ENCODE measurements around the gene PPFIA2.

Gene PPFIA2

GRCh38 chr12:81585787-81586186, 173.4 kb downstream of the PPFIA2 start:
- no peak overlapping the region for H3K4me3 ChIP-seq (ENCODE audit: low read length)
- no peak for DNase-seq (ENCODE audit: low read depth, low spot score)

- H3K4me3 ChIP-seq (ENCODE audit: low read length), result no peak overlapping the region
- no peak for DNase-seq (ENCODE audit: low read depth, low spot score)
Measured at GRCh38 chr12:81573228-81573627, 185.9 kb downstream of the PPFIA2 start.

- H3K4me3 ChIP-seq (ENCODE audit: low read length), result no peak overlapping the region
Measured at GRCh38 chr12:81572411-81572810, 186.7 kb downstream of the PPFIA2 start.

GRCh38 chr12:81570234-81570633, 188.9 kb downstream of the PPFIA2 start:
- H3K4me3 ChIP-seq (ENCODE audit: low read length), result no peak overlapping the region
- DNase-seq (ENCODE audit: low read depth, low spot score), result no peak

More at GRCh38 chr12:81572411-81572810, 186.7 kb downstream of the PPFIA2 start:
- no peak for DNase-seq (ENCODE audit: low read depth, low spot score)

GRCh38 chr12:81564237-81564636, 194.9 kb downstream of the PPFIA2 start:
- DNase-seq (ENCODE audit: low read depth, low spot score), result no peak
- no peak overlapping the region for H3K4me3 ChIP-seq (ENCODE audit: low read length)

GRCh38 chr12:81558031-81558430, 201.1 kb downstream of the PPFIA2 start:
- DNase-seq (ENCODE audit: low read depth, low spot score), result no peak

GRCh38 chr12:81546811-81547210, 212.3 kb downstream of the PPFIA2 start:
- H3K4me3 ChIP-seq (ENCODE audit: low read length), result no peak overlapping the region
- DNase-seq (ENCODE audit: low read depth, low spot score), result no peak

More at GRCh38 chr12:81558031-81558430, 201.1 kb downstream of the PPFIA2 start:
- H3K4me3 ChIP-seq (ENCODE audit: low read length), result no peak overlapping the region

- H3K4me3 ChIP-seq (ENCODE audit: low read length), result no peak overlapping the region
- no peak for DNase-seq (ENCODE audit: low read depth, low spot score)
Measured at GRCh38 chr12:81543621-81544139, 215.5 kb downstream of the PPFIA2 start.

- H3K4me3 ChIP-seq (ENCODE audit: low read length), result no peak overlapping the region
- no peak for DNase-seq (ENCODE audit: low read depth, low spot score)
Measured at GRCh38 chr12:81542065-81543010, 216.8 kb downstream of the PPFIA2 start.

GRCh38 chr12:81541121-81541520, 218.0 kb downstream of the PPFIA2 start:
- DNase-seq (ENCODE audit: low read depth, low spot score), result no peak
- no peak overlapping the region for H3K4me3 ChIP-seq (ENCODE audit: low read length)

GRCh38 chr12:81539279-81539678, 219.9 kb downstream of the PPFIA2 start:
- DNase-seq (ENCODE audit: low read depth, low spot score), result no peak
- no peak overlapping the region for H3K4me3 ChIP-seq (ENCODE audit: low read length)

- H3K4me3 ChIP-seq (ENCODE audit: low read length), result no peak overlapping the region
- DNase-seq (ENCODE audit: low read depth, low spot score), result no peak
Measured at GRCh38 chr12:81533054-81533453, 226.1 kb downstream of the PPFIA2 start.

GRCh38 chr12:81530352-81530751, 228.8 kb downstream of the PPFIA2 start:
- DNase-seq (ENCODE audit: low read depth, low spot score), result no peak
- no peak overlapping the region for H3K4me3 ChIP-seq (ENCODE audit: low read length)

- no peak overlapping the region; the same call in 1 of the 2 replicates for H3K4me3 ChIP-seq (ENCODE audit: low read length)
- no peak for DNase-seq (ENCODE audit: low read depth, low spot score)
Measured at GRCh38 chr12:81520064-81520945, 238.8 kb downstream of the PPFIA2 start.

- no peak overlapping the region for H3K4me3 ChIP-seq (ENCODE audit: low read length)
- no peak for DNase-seq (ENCODE audit: low read depth, low spot score)
Measured at GRCh38 chr12:81518638-81519037, 240.5 kb downstream of the PPFIA2 start.

GRCh38 chr12:81517296-81517695, 241.9 kb downstream of the PPFIA2 start:
- DNase-seq (ENCODE audit: low read depth, low spot score), result no peak
- no peak overlapping the region for H3K4me3 ChIP-seq (ENCODE audit: low read length)

GRCh38 chr12:81502912-81503695, 256.0 kb downstream of the PPFIA2 start:
- H3K4me3 ChIP-seq (ENCODE audit: low read length), result no peak overlapping the region
- no peak for DNase-seq (ENCODE audit: low read depth, low spot score)

GRCh38 chr12:81500788-81501187, 258.4 kb downstream of the PPFIA2 start:
- H3K4me3 ChIP-seq (ENCODE audit: low read length), result no peak overlapping the region
- no peak for DNase-seq (ENCODE audit: low read depth, low spot score)

- DNase-seq (ENCODE audit: low read depth, low spot score), result no peak
- no peak overlapping the region for H3K4me3 ChIP-seq (ENCODE audit: low read length)
Measured at GRCh38 chr12:81499809-81500208, 259.3 kb downstream of the PPFIA2 start.
